SK-N-SH treated with all-trans-retinoic acid at 6 μM for 48 hours (cell line): ENCODE measurements around the gene CFAP157.

Experiments used
- BACH2 ChIP-seq: fragments of 250-450 bp; sonication (Bioruptor Pico); IDR thresholded peaks from 2 replicates; pipeline ENCODE4 v1.9.0; 2021; ENCODE audit warnings: mild to moderate bottlenecking, borderline replicate concordance
- CREB5 ChIP-seq: fragments of 250-450 bp; sonication (Bioruptor Pico); IDR thresholded peaks from 2 replicates; pipeline ENCODE4 v1.5.1; 2020; ENCODE audit warnings: low read depth, mild to moderate bottlenecking, moderate library complexity
- ESRRG ChIP-seq: fragments of 250-450 bp; sonication (Bioruptor Pico); IDR thresholded peaks from 2 replicates; pipeline ENCODE4 v1.6.1; 2021; ENCODE audit warnings: mild to moderate bottlenecking
- OSR1 ChIP-seq: fragments of 250-450 bp; sonication (Bioruptor Pico); IDR thresholded peaks from 2 replicates; pipeline ENCODE4 v1.8.0; 2022; ENCODE audit warnings: moderate library complexity, mild to moderate bottlenecking, inconsistent platforms
- POU6F1 ChIP-seq: fragments of 250-450 bp; sonication (Bioruptor Pico); IDR thresholded peaks from 2 replicates; pipeline ENCODE4 v1.8.0; 2021; ENCODE audit warnings: low read depth, mild to moderate bottlenecking, moderate library complexity, borderline replicate concordance
- RARB ChIP-seq: fragments of 250-450 bp; sonication (Bioruptor Pico); IDR thresholded peaks from 2 replicates; pipeline ENCODE4 v1.8.0; 2021; ENCODE audit warnings: mild to moderate bottlenecking, moderate library complexity
- TCF4 ChIP-seq: fragments of 250-450 bp; sonication (Bioruptor Pico); IDR thresholded peaks from 2 replicates; pipeline ENCODE4 v1.8.0; 2021; ENCODE audit warnings: mild to moderate bottlenecking, moderate library complexity, borderline replicate concordance
- ZC3H10 ChIP-seq: fragments of 250-450 bp; sonication (Bioruptor Pico); IDR thresholded peaks from 2 replicates; pipeline ENCODE4 v1.5.1; 2021; ENCODE audit warnings: mild to moderate bottlenecking, moderate library complexity
- ZFP30 ChIP-seq: fragments of 450-650 bp; formaldehyde crosslinking; IDR thresholded peaks from 2 replicates; pipeline ENCODE4 v1.5.0; 2022; ENCODE audit warnings: mild to moderate bottlenecking, moderate library complexity
- ZNF8 ChIP-seq: fragments of 450-650 bp; formaldehyde crosslinking; IDR thresholded peaks from 2 replicates; pipeline ENCODE4 v1.5.0; 2020; ENCODE audit warnings: mild to moderate bottlenecking, moderate library complexity
- TF ChIP-seq, protein P1 (sequence below): fragments of 250-450 bp; sonication (Bioruptor Pico); IDR thresholded peaks from 2 replicates; pipeline ENCODE4 v1.8.0; 2020; ENCODE audit warnings: mild to moderate bottlenecking, moderate library complexity, borderline replicate concordance
- TF ChIP-seq, protein P2 (sequence below): fragments of 250-450 bp; sonication (Bioruptor Pico); IDR thresholded peaks from 2 replicates; pipeline ENCODE4 v1.5.1; 2021; ENCODE audit warnings: mild to moderate bottlenecking, moderate library complexity

DNA sequence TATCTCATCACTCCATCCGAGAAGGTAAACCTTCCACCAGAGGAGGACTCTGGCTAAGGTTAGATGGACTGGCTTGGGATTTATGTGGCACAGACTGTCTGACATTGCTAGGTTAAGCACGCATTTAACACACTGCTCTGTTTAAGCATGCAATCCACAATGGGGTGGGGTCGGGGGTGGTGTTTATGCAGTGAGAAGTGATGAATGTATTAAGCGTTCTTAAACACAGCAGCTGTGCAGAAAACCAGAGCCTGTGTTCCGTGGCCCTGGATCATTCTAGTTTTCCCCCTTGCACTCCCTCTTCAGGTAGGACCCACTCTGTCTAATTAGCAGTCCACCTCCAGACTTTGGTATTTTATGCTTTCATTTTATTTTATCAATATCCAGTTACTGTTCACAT, 48.4 kb upstream of the CFAP157 start:
- TF ChIP-seq TCF4 (CRISPR knock-in tag) (no peak), RARB (CRISPR knock-in tag) (no peak), ZC3H10 (no peak), BACH2 (no peak), ESRRG (no peak), ZFP30 (CRISPR knock-in tag) (no peak), CREB5 (CRISPR knock-in tag) (no peak), ZNF8 (CRISPR knock-in tag) (no peak), OSR1 (CRISPR knock-in tag) (no peak), POU6F1 (CRISPR knock-in tag) (no peak)
- TF ChIP-seq, protein P1, sequence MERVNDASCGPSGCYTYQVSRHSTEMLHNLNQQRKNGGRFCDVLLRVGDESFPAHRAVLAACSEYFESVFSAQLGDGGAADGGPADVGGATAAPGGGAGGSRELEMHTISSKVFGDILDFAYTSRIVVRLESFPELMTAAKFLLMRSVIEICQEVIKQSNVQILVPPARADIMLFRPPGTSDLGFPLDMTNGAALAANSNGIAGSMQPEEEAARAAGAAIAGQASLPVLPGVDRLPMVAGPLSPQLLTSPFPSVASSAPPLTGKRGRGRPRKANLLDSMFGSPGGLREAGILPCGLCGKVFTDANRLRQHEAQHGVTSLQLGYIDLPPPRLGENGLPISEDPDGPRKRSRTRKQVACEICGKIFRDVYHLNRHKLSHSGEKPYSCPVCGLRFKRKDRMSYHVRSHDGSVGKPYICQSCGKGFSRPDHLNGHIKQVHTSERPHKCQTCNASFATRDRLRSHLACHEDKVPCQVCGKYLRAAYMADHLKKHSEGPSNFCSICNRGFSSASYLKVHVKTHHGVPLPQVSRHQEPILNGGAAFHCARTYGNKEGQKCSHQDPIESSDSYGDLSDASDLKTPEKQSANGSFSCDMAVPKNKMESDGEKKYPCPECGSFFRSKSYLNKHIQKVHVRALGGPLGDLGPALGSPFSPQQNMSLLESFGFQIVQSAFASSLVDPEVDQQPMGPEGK: no peak
- TF ChIP-seq, protein P2, sequence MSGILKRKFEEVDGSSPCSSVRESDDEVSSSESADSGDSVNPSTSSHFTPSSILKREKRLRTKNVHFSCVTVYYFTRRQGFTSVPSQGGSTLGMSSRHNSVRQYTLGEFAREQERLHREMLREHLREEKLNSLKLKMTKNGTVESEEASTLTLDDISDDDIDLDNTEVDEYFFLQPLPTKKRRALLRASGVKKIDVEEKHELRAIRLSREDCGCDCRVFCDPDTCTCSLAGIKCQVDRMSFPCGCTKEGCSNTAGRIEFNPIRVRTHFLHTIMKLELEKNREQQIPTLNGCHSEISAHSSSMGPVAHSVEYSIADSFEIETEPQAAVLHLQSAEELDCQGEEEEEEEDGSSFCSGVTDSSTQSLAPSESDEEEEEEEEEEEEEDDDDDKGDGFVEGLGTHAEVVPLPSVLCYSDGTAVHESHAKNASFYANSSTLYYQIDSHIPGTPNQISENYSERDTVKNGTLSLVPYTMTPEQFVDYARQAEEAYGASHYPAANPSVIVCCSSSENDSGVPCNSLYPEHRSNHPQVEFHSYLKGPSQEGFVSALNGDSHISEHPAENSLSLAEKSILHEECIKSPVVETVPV: no peak
